ENCODE data around the gene THOC1. TPM values are rescaled to one million over a fixed set of nuclear protein-coding genes. Genes with fewer than 3 reads are reported as not detected.

Gene THOC1
- total and polyA plus RNA-seq, 2 experiments from 2014 or later: 73.0 to 108 TPM

DNA sequence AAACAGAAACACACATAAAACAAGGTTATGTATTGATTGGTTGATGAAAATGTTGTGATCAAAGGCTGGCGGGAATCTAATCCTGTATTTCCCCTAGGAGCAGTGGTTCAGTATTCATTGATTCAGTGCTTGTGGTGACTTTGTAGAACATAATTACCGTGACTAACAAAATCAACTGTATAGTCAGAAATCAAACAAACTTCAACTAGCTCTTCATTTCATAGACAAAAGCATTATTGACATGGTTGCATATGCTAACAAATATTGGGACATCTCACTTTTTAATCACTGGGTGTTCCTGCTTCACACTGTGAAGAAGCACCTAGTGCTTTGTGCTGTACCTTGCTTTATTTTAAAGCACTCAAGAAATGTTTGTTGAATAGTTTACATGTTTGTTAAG, 68.1 kb downstream of the THOC1 start:
- H3F3A ChIP-seq (replicated peaks; ENCODE audit: low read depth): no peaks in the 10 kb centered on the region
- H4K20me1 ChIP-seq (replicated peaks; ENCODE audit: insufficient read depth): 0 out of 2 replicates have a peak, but pooled peaks cover 16% of the 10 kb centered on the region
- no peak overlapping the region for H2AFZ ChIP-seq
- Mint-ChIP-seq H3K27me3 (ENCODE audit: insufficient read depth, low read depth, poor library complexity) (no peaks in the 10 kb centered on the region), H3K36me3 (ENCODE audit: low read depth) (peaks cover 63% of the 10 kb centered on the region), H3K27ac (no peak overlapping the region), H3K4me1 (no peaks in the 10 kb centered on the region), H3K9me3 (no peaks in the 10 kb centered on the region), H3K4me3 (no peak overlapping the region)
- H3K4me1 ChIP-seq (ENCODE audit: insufficient read depth): no peaks in the 10 kb centered on the region
- no peaks in the 10 kb centered on the region for H3K27me3 ChIP-seq (ENCODE audit: insufficient read depth)
- no peak for DNase-seq (ENCODE audit: low spot score)
- H3K4me3 ChIP-seq: no peak overlapping the region
- H3K79me2 ChIP-seq (replicated peaks; ENCODE audit: insufficient read depth): peaks cover 10% of the 10 kb centered on the region; the same call in 1 of the 2 replicates
- H3K36me3 ChIP-seq (ENCODE audit: insufficient read depth): peaks cover 53% of the 10 kb centered on the region
- TF ChIP-seq, protein P1, sequence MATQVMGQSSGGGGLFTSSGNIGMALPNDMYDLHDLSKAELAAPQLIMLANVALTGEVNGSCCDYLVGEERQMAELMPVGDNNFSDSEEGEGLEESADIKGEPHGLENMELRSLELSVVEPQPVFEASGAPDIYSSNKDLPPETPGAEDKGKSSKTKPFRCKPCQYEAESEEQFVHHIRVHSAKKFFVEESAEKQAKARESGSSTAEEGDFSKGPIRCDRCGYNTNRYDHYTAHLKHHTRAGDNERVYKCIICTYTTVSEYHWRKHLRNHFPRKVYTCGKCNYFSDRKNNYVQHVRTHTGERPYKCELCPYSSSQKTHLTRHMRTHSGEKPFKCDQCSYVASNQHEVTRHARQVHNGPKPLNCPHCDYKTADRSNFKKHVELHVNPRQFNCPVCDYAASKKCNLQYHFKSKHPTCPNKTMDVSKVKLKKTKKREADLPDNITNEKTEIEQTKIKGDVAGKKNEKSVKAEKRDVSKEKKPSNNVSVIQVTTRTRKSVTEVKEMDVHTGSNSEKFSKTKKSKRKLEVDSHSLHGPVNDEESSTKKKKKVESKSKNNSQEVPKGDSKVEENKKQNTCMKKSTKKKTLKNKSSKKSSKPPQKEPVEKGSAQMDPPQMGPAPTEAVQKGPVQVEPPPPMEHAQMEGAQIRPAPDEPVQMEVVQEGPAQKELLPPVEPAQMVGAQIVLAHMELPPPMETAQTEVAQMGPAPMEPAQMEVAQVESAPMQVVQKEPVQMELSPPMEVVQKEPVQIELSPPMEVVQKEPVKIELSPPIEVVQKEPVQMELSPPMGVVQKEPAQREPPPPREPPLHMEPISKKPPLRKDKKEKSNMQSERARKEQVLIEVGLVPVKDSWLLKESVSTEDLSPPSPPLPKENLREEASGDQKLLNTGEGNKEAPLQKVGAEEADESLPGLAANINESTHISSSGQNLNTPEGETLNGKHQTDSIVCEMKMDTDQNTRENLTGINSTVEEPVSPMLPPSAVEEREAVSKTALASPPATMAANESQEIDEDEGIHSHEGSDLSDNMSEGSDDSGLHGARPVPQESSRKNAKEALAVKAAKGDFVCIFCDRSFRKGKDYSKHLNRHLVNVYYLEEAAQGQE (IDR thresholded peaks at IDR 0.05; ENCODE audit: unreplicated experiment): no peak
- TF ChIP-seq ZNF114 (CRISPR knock-in tag; IDR thresholded peaks at IDR 0.05) (no peak), POLR2AphosphoS5 (IDR thresholded peaks at IDR 0.05; ENCODE audit: low read depth) (no peak), CREB1 (CRISPR knock-in tag; IDR thresholded peaks at IDR 0.05; ENCODE audit: low read depth) (no peak), EZH2 (IDR thresholded peaks at IDR 0.05; ENCODE audit: low read depth, unreplicated experiment) (no peak), STAT1 (IDR thresholded peaks at IDR 0.05; ENCODE audit: unreplicated experiment) (no peak), EZH2phosphoT487 (IDR thresholded peaks at IDR 0.05; ENCODE audit: unreplicated experiment) (no peak), NANOG (IDR thresholded peaks at IDR 0.05; ENCODE audit: borderline replicate concordance) (no peak), ZNF331 (CRISPR knock-in tag; IDR thresholded peaks at IDR 0.05; ENCODE audit: low read depth) (no peak), JUNB (IDR thresholded peaks at IDR 0.05; ENCODE audit: unreplicated experiment) (no peak)
- TF ChIP-seq, protein P2, sequence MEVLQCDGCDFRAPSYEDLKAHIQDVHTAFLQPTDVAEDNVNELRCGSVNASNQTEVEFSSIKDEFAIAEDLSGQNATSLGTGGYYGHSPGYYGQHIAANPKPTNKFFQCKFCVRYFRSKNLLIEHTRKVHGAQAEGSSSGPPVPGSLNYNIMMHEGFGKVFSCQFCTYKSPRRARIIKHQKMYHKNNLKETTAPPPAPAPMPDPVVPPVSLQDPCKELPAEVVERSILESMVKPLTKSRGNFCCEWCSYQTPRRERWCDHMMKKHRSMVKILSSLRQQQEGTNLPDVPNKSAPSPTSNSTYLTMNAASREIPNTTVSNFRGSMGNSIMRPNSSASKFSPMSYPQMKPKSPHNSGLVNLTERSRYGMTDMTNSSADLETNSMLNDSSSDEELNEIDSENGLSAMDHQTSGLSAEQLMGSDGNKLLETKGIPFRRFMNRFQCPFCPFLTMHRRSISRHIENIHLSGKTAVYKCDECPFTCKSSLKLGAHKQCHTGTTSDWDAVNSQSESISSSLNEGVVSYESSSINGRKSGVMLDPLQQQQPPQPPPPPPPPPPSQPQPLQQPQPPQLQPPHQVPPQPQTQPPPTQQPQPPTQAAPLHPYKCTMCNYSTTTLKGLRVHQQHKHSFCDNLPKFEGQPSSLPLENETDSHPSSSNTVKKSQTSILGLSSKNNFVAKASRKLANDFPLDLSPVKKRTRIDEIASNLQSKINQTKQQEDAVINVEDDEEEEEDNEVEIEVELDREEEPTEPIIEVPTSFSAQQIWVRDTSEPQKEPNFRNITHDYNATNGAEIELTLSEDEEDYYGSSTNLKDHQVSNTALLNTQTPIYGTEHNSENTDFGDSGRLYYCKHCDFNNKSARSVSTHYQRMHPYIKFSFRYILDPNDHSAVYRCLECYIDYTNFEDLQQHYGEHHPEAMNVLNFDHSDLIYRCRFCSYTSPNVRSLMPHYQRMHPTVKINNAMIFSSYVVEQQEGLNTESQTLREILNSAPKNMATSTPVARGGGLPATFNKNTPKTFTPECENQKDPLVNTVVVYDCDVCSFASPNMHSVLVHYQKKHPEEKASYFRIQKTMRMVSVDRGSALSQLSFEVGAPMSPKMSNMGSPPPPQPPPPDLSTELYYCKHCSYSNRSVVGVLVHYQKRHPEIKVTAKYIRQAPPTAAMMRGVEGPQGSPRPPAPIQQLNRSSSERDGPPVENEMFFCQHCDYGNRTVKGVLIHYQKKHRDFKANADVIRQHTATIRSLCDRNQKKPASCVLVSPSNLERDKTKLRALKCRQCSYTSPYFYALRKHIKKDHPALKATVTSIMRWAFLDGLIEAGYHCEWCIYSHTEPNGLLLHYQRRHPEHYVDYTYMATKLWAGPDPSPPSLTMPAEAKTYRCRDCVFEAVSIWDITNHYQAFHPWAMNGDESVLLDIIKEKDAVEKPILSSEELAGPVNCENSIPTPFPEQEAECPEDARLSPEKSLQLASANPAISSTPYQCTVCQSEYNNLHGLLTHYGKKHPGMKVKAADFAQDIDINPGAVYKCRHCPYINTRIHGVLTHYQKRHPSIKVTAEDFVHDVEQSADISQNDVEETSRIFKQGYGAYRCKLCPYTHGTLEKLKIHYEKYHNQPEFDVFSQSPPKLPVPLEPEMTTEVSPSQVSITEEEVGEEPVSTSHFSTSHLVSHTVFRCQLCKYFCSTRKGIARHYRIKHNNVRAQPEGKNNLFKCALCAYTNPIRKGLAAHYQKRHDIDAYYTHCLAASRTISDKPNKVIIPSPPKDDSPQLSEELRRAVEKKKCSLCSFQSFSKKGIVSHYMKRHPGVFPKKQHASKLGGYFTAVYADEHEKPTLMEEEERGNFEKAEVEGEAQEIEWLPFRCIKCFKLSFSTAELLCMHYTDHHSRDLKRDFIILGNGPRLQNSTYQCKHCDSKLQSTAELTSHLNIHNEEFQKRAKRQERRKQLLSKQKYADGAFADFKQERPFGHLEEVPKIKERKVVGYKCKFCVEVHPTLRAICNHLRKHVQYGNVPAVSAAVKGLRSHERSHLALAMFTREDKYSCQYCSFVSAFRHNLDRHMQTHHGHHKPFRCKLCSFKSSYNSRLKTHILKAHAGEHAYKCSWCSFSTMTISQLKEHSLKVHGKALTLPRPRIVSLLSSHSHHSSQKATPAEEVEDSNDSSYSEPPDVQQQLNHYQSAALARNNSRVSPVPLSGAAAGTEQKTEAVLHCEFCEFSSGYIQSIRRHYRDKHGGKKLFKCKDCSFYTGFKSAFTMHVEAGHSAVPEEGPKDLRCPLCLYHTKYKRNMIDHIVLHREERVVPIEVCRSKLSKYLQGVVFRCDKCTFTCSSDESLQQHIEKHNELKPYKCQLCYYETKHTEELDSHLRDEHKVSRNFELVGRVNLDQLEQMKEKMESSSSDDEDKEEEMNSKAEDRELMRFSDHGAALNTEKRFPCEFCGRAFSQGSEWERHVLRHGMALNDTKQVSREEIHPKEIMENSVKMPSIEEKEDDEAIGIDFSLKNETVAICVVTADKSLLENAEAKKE (CRISPR knock-in tag; IDR thresholded peaks at IDR 0.05): no peak
- TF ChIP-seq, protein P3, sequence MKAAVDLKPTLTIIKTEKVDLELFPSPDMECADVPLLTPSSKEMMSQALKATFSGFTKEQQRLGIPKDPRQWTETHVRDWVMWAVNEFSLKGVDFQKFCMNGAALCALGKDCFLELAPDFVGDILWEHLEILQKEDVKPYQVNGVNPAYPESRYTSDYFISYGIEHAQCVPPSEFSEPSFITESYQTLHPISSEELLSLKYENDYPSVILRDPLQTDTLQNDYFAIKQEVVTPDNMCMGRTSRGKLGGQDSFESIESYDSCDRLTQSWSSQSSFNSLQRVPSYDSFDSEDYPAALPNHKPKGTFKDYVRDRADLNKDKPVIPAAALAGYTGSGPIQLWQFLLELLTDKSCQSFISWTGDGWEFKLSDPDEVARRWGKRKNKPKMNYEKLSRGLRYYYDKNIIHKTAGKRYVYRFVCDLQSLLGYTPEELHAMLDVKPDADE (IDR thresholded peaks at IDR 0.05): no peak
- TF ChIP-seq, protein P4, sequence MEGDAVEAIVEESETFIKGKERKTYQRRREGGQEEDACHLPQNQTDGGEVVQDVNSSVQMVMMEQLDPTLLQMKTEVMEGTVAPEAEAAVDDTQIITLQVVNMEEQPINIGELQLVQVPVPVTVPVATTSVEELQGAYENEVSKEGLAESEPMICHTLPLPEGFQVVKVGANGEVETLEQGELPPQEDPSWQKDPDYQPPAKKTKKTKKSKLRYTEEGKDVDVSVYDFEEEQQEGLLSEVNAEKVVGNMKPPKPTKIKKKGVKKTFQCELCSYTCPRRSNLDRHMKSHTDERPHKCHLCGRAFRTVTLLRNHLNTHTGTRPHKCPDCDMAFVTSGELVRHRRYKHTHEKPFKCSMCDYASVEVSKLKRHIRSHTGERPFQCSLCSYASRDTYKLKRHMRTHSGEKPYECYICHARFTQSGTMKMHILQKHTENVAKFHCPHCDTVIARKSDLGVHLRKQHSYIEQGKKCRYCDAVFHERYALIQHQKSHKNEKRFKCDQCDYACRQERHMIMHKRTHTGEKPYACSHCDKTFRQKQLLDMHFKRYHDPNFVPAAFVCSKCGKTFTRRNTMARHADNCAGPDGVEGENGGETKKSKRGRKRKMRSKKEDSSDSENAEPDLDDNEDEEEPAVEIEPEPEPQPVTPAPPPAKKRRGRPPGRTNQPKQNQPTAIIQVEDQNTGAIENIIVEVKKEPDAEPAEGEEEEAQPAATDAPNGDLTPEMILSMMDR (conservative IDR thresholded peaks at IDR 0.05; ENCODE audit: low read depth in 2 of 2): no peak
- no peak for ATAC-seq
- no peak overlapping the region for H3K4me2 ChIP-seq
- H3K27ac ChIP-seq (ENCODE audit: low read depth): no peak overlapping the region
- H3K9me2 ChIP-seq (ENCODE audit: insufficient read depth): no peaks in the 10 kb centered on the region

All from GM23338 (cell line).